ENCODE data around the gene TUBB.
"Not testable (repeated sequence)": the region's sequence is repeated elsewhere in the genome, so short reads cannot be mapped to it uniquely, and the experiment has no call there.

Gene TUBB

GRCh38 chr6:30687659-30688431 lies 32.3 kb upstream of the TUBB start:
- DNase-seq, result peak; percentile 52

GRCh38 chr6:30688569-30688968 lies 31.6 kb upstream of the TUBB start:
- no peak for DNase-seq

DNA sequence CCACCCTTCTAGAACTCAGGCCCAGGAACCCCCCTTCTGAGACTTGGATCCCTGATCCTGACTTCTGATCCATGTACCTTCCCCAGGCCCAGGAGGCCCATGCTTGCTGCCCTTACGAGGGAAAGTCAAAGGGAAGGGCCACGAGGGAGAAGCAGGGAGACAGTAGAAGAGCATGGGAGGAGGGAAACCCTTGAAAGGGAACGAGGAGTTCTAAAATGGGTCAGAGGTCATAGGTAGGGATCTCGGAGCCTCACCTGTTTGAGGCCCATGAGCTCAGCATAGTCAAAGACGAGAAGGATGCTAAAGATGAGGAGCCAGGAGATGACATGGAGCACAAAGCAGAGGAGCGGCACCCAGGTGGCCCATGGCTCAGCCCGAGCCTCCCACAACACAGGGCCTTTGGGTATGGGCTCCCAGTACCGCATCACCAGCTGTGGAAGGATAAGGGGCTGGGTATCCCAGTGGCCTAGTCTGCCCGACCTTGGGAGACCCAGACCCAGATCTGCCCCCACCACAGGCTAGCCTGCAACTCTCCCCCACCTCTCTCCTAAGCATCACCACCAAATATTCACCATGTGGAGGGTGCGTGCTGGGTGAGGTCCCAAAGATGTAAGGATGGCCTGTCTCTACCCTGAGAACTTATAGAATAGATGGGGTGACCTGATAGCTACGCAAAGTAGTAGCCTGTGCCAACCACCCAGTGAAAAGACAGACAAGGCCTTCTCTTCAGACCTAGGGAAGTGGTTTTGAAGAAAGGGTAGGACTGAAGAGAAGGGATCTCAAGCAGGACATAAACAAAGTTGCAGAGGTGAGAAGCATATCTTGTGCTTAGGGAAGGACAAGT lies 30.9 kb upstream of the TUBB start:
- no peak for DNase-seq

GRCh38 chr6:30689985-30690384 lies 30.2 kb upstream of the TUBB start:
- DNase-seq, result no peak

DNA sequence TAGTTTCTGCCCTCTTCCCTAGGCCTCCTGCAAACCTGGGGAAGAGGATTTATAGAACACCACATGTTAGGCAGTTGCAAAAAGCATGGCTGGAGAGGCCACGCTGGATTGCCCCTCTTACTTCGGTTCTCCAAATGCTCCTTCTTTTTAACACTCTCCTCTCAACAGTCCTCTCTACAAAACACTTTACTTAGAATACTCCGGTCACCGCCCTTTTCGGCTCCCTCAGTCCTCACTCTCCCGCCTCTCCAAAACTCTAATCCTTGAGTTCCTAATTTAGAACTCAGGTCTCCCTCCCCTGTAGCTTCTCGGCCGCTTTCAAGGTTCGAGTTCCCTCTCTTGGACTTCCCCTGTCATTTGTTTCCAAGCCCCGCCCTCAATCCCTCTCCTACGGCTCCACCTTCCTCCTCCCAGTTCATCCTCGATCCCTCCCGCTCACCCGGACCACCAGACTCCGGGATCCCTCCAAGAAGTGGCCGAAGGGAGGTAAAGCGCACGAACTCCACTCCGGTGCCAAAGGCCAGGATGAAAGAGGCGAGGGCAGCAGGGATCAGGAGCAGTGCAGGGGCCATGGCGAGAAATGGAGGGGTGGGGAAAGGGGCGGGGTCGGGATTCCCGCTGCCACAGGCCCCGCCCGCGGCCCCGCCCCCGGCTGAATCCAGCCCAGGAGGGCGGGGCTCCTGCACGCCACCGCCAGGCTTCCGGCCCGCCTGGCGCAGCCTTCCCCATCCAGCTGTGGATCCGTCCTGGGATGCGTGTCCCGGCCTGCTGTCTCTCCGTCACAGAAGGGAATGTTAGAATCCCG lies 29.5 kb upstream of the TUBB start, which contains the start of gene NRM:
Gene NRM, minus strand, starts transcription at position 582 of the 805 bp plus-strand sequence. Its CDS starts 10 bp downstream, at position 572.
- DNase-seq, result peak; percentile 92

DNA sequence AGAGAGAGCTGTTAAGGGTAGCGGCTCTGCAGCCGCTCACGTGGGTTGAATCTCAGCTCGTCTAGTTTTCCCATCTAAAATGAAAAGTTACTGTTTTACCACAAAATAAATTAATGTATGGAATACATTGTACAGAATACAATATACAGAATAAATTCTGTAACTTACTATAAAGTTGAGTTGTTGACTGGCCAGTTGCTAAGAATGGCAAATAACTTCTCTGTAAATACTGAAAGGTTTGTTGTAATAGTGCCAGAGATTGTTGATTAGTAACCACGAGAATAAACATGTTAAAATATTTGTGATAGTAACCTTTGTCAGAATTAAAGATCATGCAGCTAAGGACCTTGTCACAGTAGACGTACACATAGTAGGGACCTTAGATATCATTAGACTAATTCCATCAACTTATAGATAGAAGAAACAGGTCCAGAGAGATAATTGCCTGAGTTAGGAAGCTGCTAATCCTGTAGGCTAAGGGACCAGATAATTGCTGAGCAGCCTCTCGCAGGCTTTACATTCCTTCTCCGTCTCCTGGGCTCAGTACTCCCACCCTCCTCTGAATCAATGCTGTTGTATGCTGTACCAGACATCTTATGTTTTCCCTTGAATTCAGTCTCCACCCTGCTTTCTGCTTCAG lies 28.8 kb upstream of the TUBB start:
- DNase-seq, result no peak

DNA sequence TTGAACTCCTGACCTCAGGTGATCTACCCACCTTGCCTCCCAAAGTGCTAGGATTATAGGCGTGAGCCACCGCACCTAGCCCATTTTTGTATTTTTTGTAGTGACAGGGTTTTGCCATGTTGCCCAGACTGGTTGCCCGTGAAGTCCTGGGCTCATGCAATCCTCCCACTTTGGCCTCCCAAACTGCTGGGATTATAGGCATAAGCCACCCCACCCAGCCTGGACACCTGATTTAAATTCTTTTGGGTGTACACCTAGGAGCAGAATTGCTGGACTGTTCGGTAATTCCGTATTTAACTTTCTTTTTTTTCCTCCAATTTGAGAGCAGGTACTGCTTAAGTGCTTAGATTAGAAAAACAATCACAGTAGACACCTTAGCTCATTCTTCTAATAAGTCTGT lies 23.7 kb upstream of the TUBB start:
- DNase-seq, result no peak

DNA sequence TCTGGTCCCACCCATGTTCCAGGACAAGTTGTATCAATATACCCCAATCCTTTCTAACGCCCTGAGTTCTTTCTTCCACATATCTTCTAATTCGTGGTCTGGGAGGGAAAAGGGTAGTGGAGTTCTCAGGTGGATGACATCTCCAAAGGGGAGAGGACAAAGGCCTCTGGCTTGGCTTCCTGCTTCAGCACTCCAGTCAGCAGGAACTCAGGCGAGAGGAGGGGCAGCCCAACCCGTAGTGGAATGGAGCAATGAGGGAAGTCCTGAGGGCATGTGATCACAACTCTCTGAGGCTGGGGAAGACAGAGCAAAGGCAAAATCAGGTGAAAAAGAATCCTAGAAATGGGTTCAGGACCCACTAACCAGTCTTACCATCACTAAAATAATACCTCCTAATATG lies 19.8 kb upstream of the TUBB start:
- no peak for DNase-seq

DNA sequence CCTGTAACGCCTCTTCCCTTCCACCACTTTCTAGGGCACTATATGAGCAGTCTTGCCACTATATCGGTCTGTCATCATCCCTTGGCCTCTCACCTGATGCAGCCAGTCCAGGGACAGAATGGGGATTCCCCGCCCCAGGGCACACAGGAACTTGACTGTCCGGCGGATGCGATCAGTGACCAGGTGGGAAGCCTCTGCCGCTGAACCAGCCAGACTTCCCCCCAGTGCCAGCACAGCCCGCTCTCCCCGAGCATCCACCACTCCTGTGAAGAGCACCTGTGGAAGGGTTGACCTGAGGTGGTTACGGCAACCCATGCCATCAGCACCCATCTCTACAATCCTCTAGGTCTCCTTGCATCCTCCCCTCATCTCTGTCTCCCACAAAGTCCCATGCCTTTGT lies 17.1 kb upstream of the TUBB start:
- DNase-seq, result no peak

DNA sequence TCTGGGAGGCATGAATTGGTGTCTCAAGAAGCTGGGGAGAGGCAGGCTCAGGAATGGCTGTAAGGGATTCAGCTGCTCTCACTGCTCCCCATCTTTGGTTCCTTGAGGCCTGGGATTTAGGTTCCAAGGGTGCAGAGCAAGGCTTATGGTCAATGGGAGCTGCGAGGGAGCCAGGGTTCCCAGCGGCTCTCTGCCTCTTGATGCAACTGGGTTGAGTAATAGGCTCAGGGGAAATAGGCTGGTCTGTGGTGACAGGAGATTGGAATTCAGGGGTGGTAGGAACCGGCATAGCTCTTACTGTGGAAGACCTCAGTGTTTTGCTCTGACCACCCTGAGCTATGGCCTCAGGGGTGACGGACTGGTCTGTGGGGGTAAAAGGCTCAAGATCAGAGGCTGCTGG lies 16.3 kb upstream of the TUBB start:
- no peak for DNase-seq

- DNase-seq, result no peak
These were observed 14.5 kb upstream of the TUBB start for GRCh38 chr6:30705620-30706019.

DNA sequence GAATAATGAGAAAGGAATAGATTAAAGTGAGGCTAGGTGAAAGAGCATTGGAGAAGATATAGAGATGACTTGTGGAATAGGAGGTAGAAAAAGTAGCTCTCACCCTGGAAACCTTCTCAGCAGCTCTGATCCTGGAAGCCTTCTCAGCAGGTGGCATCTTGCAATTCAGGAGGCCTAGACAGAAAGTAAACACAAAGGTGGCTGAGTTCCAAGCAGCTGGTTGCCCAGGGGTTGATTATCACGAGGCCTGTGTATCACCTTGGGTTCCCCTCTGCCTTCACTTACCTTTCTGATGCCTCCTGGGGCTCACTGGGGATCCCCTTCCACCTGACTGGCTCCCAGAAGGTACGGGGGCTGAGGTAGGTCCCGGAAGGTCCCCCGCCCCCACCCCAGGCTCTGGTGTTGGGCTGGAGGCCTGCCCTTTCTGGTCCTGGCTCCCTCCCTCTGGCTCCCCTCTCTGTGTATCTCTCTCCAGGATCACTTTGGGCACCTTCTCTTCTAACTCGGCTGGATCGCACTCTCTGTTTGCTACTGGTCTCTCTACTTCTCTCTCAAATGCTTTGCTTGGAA lies 12.8 kb upstream of the TUBB start:
- no peak for DNase-seq

DNA sequence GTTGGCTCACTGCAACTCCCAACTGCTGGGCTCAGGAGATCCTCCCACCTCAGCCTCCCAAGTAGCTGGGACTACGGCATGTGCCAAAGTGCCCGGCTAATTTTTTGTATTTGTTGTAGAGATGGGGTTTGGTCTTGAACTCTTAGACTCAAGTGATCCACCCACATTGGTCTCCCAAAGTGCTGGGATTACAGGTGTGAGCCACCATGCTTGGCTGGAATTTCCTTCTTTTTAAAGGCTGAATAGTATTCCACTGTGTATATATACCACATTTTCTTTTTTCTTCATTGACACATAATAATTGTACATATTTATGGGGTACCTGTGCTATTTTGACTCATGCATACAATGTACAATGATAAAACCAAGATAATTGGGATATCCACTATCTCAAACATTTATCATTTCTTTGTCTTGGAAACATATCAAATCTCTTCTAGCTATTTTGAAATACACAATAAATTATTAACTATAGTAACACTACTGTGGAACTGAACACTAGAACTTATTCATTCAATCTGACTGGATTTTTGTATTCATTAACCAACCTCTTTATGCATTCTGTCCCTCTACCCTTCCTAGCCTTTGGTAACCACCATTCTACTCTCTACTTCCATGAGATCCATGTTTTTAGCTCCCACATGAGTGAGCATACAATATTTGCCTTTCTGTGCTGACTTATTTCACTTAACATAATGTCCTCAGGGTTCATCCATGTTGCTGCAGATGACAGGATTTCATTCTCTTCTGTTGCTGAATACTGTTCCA lies 10.9 kb upstream of the TUBB start:
- DNase-seq, result no peak

- no peak for DNase-seq
These were observed 8.3 kb upstream of the TUBB start for GRCh38 chr6:30711758-30712380.

GRCh38 chr6:30712441-30712945 lies 7.7 kb upstream of the TUBB start:
- no peak for DNase-seq

DNA sequence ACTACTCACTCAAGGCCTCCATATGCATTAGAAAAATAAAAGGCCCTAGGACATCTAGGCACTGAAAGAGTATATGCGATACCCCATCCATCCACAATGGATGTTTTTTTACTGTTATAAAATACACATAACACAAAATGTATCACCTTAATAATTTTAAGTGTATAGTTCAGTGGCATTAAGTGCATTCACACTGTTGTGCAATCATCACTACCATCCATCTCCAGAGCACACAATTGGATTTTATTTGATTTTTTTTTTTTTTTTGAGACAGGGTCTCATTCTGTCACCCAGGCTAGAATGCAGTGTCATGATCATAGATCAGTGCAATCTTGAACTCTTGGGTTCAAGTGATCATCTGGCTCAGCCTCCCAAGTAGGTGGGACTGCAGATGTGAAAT lies 5.9 kb upstream of the TUBB start:
- no peak for DNase-seq

- no peak for DNase-seq
These were observed 3.3 kb upstream of the TUBB start for GRCh38 chr6:30716879-30717128.

DNA sequence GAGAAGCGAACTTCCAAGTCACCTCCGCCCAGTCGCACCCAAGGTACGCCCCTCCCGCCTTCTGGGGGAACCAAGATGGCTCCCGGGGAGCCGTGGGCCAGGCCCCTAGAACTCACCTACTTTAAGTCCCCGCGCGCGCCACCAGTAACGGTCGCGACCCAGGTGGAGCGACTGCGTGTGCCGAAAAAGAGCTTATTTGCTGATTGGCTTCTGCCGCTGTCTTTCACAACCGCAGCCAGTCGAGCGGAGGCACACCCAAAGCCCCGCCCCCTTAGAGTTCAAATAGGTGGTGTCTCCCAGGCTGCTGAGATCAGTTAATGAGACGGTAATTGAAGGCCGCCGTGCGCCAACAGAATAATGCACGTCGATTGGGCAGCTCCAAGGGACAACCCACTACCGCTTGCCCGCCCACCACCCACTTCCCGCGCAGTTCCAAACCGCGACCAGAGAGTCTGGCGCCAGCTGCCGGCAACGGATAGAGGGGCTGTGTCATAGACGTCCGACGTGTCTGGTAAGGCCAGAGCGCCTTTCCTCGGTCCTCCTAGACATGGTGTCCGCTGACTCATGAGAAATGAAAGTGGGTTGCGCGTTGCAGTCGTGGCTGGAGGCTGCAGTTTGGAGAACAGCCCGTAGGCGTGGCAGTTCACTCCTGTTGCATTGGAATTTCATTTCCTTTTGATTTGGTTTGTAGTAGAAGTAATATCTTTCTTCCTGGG lies 2.9 kb upstream of the TUBB start, which contains the start of gene MDC1:
Gene MDC1, minus strand, starts transcription at position 153 of the 716 bp plus-strand sequence. CDS start 2,106 bp downstream, outside the sequence.
- DNase-seq, result peak; percentile 100

DNA sequence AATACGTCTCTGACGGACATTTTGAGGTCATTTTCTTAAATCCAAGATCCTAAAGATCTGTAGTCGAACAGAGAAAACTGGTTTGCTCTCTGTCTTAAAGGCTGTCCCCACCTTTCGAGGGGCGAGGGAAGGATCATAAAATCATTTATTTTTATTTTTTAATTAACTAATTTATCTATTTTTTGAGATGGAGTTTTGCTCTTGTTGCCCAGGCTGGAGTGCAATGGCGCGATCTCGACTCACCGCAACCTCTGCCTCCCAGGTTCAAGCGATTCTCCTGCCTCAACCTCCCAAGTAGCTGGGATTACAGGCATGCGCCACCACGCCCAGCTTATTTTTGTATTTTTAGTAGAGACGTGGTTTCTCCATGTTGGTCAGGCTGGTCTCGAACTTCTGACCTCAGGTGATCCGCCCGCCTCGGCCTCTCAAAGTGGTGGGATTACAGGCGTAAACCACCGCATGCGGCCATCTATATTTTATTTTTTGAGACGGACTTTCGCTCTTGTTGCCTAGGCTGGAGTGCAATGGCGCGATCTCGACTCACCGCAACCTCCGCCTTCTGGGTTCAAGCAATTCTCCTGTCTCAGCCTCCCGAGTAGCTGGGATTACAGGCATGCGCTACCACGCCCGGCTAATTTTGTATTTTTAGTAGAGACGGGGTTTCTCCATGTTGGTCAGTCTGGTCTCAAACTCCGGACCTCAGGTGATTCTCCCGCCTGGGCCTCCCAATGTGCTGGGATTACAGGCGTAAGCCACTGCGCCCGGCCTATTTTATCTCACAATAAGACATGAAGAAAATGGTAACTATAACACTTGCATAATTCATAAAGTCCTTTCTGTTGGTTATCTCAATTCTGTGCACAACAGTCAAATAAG lies 2.1 kb upstream of the TUBB start:
- not testable (repeated sequence) for DNase-seq
